WI38 (cell line): ENCODE data around the gene DUSP7.

Source experiments
- H3K4me3 ChIP-seq: 2 replicates; pipeline ENCODE4 v1.5.1; 2011; ENCODE audit warnings: low read depth, mild to moderate bottlenecking, control low read depth, low read length
- CTCF ChIP-seq: IDR thresholded peaks from 2 replicates; pipeline ENCODE4 v1.5.1; 2012; ENCODE audit warnings: low read depth, mild to moderate bottlenecking, control low read depth, low read length

DUSP7 gene

GRCh38 chr3:52090131-52090932 lies 34.0 kb upstream of the DUSP7 start:
- no peak overlapping the region for H3K4me3 ChIP-seq
- TF ChIP-seq CTCF = no peak

- H3K4me3 ChIP-seq = no peak overlapping the region
- TF ChIP-seq CTCF = no peak
Measured at GRCh38 chr3:52089691-52090090, 33.3 kb upstream of the DUSP7 start.

GRCh38 chr3:52088445-52089367 lies 32.3 kb upstream of the DUSP7 start:
- no peak for TF ChIP-seq CTCF
- H3K4me3 ChIP-seq = no peak overlapping the region

GRCh38 chr3:52087731-52088130 lies 31.4 kb upstream of the DUSP7 start:
- H3K4me3 ChIP-seq = no peak overlapping the region

GRCh38 chr3:52086976-52087663 lies 30.7 kb upstream of the DUSP7 start:
- no peak overlapping the region for H3K4me3 ChIP-seq
- TF ChIP-seq CTCF = no peak

More at GRCh38 chr3:52087731-52088130, 31.4 kb upstream of the DUSP7 start:
- TF ChIP-seq CTCF = no peak

GRCh38 chr3:52086461-52086860 lies 30.1 kb upstream of the DUSP7 start:
- no peak overlapping the region for H3K4me3 ChIP-seq
- TF ChIP-seq CTCF = no peak
